Endothelial cell of umbilical vein (primary cell): ENCODE data around the gene MUC3A. TPM values are rescaled to one million over a fixed set of nuclear protein-coding genes. Genes with fewer than 3 reads are reported as not detected.
A peak's percentile ranks its signal among the peaks of the same experiment; 100 is the strongest.

ENCODE experiments used
- BruUV-seq: library from RNA; stranded (reverse); fragments of 400-500 nt; replicated peaks from 2 replicates; lab custom pipeline; 2021; lab: Mats Ljungman, UMichigan
- CTCF ChIA-PET: fragments of 300-600, 350-600 bp; sonication (Branson Sonifier 250); formaldehyde crosslinking; loops from one replicate; lab custom pipeline; 2021; ENCODE audit warnings: antibody characterized with exemption, inconsistent platforms; lab: Charles Lee
- POLR2A ChIA-PET: fragments of 300-600, 350-600 bp; sonication (Branson Sonifier 250); formaldehyde crosslinking; loops from one replicate; lab custom pipeline; 2021; ENCODE audit warnings: antibody characterized with exemption, inconsistent platforms; lab: Charles Lee
- DNase-seq: peaks from one replicate; pipeline ENCODE4 v3.0.0-alpha.2; 2011; ENCODE audit warnings: low read depth, low spot score
- FAIRE-seq: peaks from 2 replicates; lab custom pipeline; 2011; peaks lifted over from hg19 to GRCh38; lab: Jason Lieb, UNC
- H2AFZ ChIP-seq: 2 replicates; pipeline ENCODE4 v1.6.0; 2012; ENCODE audit warnings: low read depth, low read length, control low read depth, inconsistent platforms
- H3K27ac ChIP-seq: 2 replicates; pipeline ENCODE4 v1.5.1; 2011; ENCODE audit warnings: low read depth, mild to moderate bottlenecking, control low read depth, low read length, moderate library complexity; ENCODE audit not compliant: insufficient read depth
- H3K27me3 ChIP-seq, 2 experiments: 2 replicates each; pipeline versions ENCODE4 v1.6.0 to v1.6.1; 2011; ENCODE audit warnings: low read length in 2 of 2, mixed read lengths in 1 of 2; ENCODE audit not compliant: control insufficient read depth in 2 of 2, insufficient read depth in 2 of 2
- H3K36me3 ChIP-seq, 2 experiments: 2 replicates in 1 of 2; 3 replicates in 1 of 2; pipeline ENCODE4 v1.5.1; 2011; ENCODE audit warnings: low read length in 2 of 2, mild to moderate bottlenecking in 1 of 2, moderate library complexity in 1 of 2; ENCODE audit not compliant: control insufficient read depth in 2 of 2, insufficient read depth in 2 of 2; ENCODE audit errors: extremely low read depth in 1 of 2
- H3K4me1 ChIP-seq: 3 replicates; pipeline ENCODE4 v1.5.1; 2011; ENCODE audit warnings: mild to moderate bottlenecking, low read length; ENCODE audit not compliant: control insufficient read depth, insufficient read depth; ENCODE audit errors: extremely low read depth
- H3K4me2 ChIP-seq: 2 replicates; pipeline ENCODE4 v1.6.1; 2011; ENCODE audit warnings: low read length, control low read depth, mixed read lengths; ENCODE audit not compliant: insufficient read depth
- H3K4me3 ChIP-seq, 3 experiments: fragments of 200-600 bp in 1 of 3; sonication (generic), shearing (Covaris generic) in 1 of 3; replicated peaks in 1 of 3; 2 replicates each; pipeline ENCODE4 v1.5.1; 2011 to 2016; ENCODE audit warnings: control low read depth in 3 of 3, low read length in 3 of 3, mild to moderate bottlenecking in 2 of 3, inconsistent platforms in 1 of 3, low read depth in 1 of 3, moderate library complexity in 1 of 3; ENCODE audit not compliant: insufficient read depth in 1 of 3
- H3K79me2 ChIP-seq: 2 replicates; pipeline ENCODE4 v1.6.0; 2012; ENCODE audit warnings: low read length, inconsistent platforms; ENCODE audit not compliant: control insufficient read depth, insufficient read depth
- H3K9ac ChIP-seq: replicated peaks from 2 replicates; pipeline ENCODE3; 2011; ENCODE audit warnings: low read length, control low read depth; ENCODE audit not compliant: insufficient read depth; ENCODE audit errors: extremely low read depth
- H3K9me1 ChIP-seq: replicated peaks from 3 replicates; pipeline ENCODE4 v1.6.0; 2011; ENCODE audit warnings: mild to moderate bottlenecking, low read length; ENCODE audit not compliant: control insufficient read depth, insufficient read depth; ENCODE audit errors: extremely low read depth
- H3K9me3 ChIP-seq: replicated peaks from 2 replicates; pipeline ENCODE4 v1.5.1; 2012; ENCODE audit warnings: low read length, inconsistent platforms; ENCODE audit not compliant: control insufficient read depth, insufficient read depth
- H4K20me1 ChIP-seq: replicated peaks from 2 replicates; pipeline ENCODE3; 2011; ENCODE audit warnings: mild to moderate bottlenecking, low read length; ENCODE audit not compliant: control insufficient read depth, insufficient read depth; ENCODE audit errors: extremely low read depth
- CTCF ChIP-seq, 2 donors: IDR thresholded peaks; 1 replicate in 1 of 2; 2 replicates in 1 of 2; pipeline ENCODE4 v1.5.1; 2011; ENCODE audit warnings: low read length in 2 of 2, mild to moderate bottlenecking in 2 of 2, moderate library complexity in 2 of 2, control low read depth in 1 of 2, inconsistent platforms in 1 of 2, low read depth in 1 of 2; ENCODE audit not compliant: insufficient read depth in 1 of 2; ENCODE audit errors: extremely low read depth in 1 of 2
- EZH2 ChIP-seq: IDR thresholded peaks from 2 replicates; pipeline ENCODE4 v1.6.1; 2012; ENCODE audit warnings: borderline replicate concordance, low read depth, mild to moderate bottlenecking, moderate library complexity, low read length, inconsistent platforms; ENCODE audit not compliant: severe bottlenecking
- FOS ChIP-seq: IDR thresholded peaks from 2 replicates; pipeline ENCODE4 v1.6.1; 2011; ENCODE audit warnings: mild to moderate bottlenecking, low read length, moderate library complexity, borderline replicate concordance; ENCODE audit not compliant: insufficient read depth
- GATA2 ChIP-seq: IDR thresholded peaks from 2 replicates; pipeline ENCODE4 v1.7.0; 2011; ENCODE audit warnings: low read depth, mild to moderate bottlenecking, moderate library complexity, mixed read lengths, low read length; ENCODE audit not compliant: insufficient read length, insufficient read depth
- JUN ChIP-seq: IDR thresholded peaks from 2 replicates; pipeline ENCODE4 v1.6.1; 2011; ENCODE audit warnings: borderline replicate concordance, low read depth; ENCODE audit not compliant: insufficient read length, insufficient read depth
- MAX ChIP-seq: IDR thresholded peaks from 2 replicates; pipeline ENCODE4 v1.6.1; 2011; ENCODE audit not compliant: insufficient read depth, insufficient read length
- MYC ChIP-seq: IDR thresholded peaks from one replicate; pipeline ENCODE4 v1.6.1; 2011; ENCODE audit warnings: mild to moderate bottlenecking, low read depth, low read length
- POLR2A ChIP-seq: IDR thresholded peaks from 2 replicates; pipeline ENCODE4 v1.6.1; 2012; ENCODE audit warnings: low read depth, mild to moderate bottlenecking, control low read depth, low read length
- POLR2AphosphoS5 ChIP-seq: IDR thresholded peaks from 2 replicates; pipeline ENCODE4 v1.6.1; 2012; ENCODE audit warnings: low read depth, mild to moderate bottlenecking, control low read depth, low read length, moderate library complexity; ENCODE audit not compliant: insufficient read depth
- dilution Hi-C: fragments of 300-500 bp; cut with MboI; formaldehyde crosslinking; loops from one replicate; pipeline ENCODE4 v1.15.0; 2019; ENCODE audit warnings: low sequenced_read_pairs; ENCODE audit not compliant: extremely low pct_ligation_motif_present
- intact Hi-C: fragments of 100-400 bp; cut with micrococcal nuclease; formaldehyde crosslinking; loops from one replicate; pipeline ENCODE4 v1.10.0; 2022
- polyA plus RNA-seq, 4 experiments: library from polyadenylated mRNA; depleted of rRNA in 3 of 4; stranded (reverse) in 3 of 4; unstranded in 1 of 4; fragments of >200 nt; gene quantifications; 2 replicates each; pipeline versions ENCODE4 v1.2.1 to v1.2.3, GENCODE V29; 2011 to 2012; ENCODE audit warnings: missing spikeins in 1 of 4
- total RNA-seq: library from RNA; stranded (reverse); gene quantifications from 2 replicates; pipeline ENCODE4 v1.2.3, GENCODE V29; 2021

MUC3A gene
- total and polyA plus RNA-seq, 2 donors (not counting 3 experiments of a cell fraction or from before 2014, with no cell fraction given) = not detected

GRCh38 chr7:100966542-100967291 lies 17.4 kb downstream of the MUC3A start:
- POLR2A ChIA-PET = no interaction called here
- Histone ChIP-seq H3K9me3 (no peaks in the 10 kb centered on the region), H2AFZ (peak overlapping the region; percentile 2), H3K27ac (no peak overlapping the region), H3K36me3 (no peaks in the 10 kb centered on the region), H3K9ac (no peak overlapping the region), H3K4me3 (no peak overlapping the region), H3K4me1 (peaks cover 2% of the 10 kb centered on the region), H3K79me2 (no peaks in the 10 kb centered on the region), H3K4me2 (no peak overlapping the region), H4K20me1 (no peaks in the 10 kb centered on the region), H3K27me3 (peaks cover 22 to 28% of the 10 kb centered on the region in 2 experiments), H3K9me1 (no peaks in the 10 kb centered on the region)
- dilution Hi-C loops (no loop called here), intact Hi-C loops (loop anchor here (1.0 to 10.0 kb wide), 4 partner anchors 48 to 111 kb away; no protein-coding TSS in a partner anchor)
- TF ChIP-seq POLR2A (no peak), EZH2 (peak; percentile 56), CTCF (IDR thresholded peaks at IDR 0.05; ENCODE audit: extremely low read depth in 1 of 2, insufficient read depth in 1 of 2, low read depth in 1 of 2, low read length in 2 of 2) (peak in 1 of 2 donors; percentile 2)
- FAIRE-seq (peak; percentile 53), DNase-seq (no peak)
- no TSS peak for BruUV-seq
- CTCF ChIA-PET = interaction anchor here (0.7 to 1.3 kb wide), 6 partner anchors 8 to 106 kb away, joined by 4 to 20 read pairs (median 6); no protein-coding TSS in a partner anchor

GRCh38 chr7:100967292-100967863 lies 18.0 kb downstream of the MUC3A start:
- H3K36me3 ChIP-seq = no peaks in the 10 kb centered on the region
- FAIRE-seq = no peak
- TF ChIP-seq MAX = no peak
- TF ChIP-seq EZH2 = no peak
- TF ChIP-seq GATA2 = no peak
- TF ChIP-seq POLR2AphosphoS5 = no peak
- no peak for TF ChIP-seq CTCF (IDR thresholded peaks at IDR 0.05; ENCODE audit: extremely low read depth in 1 of 2, insufficient read depth in 1 of 2, low read depth in 1 of 2, low read length in 2 of 2)
- no peak for TF ChIP-seq JUN
- no peak for TF ChIP-seq MYC
- TF ChIP-seq FOS = no peak
- TF ChIP-seq POLR2A = no peak
- H3K27ac ChIP-seq = no peak overlapping the region
- H3K79me2 ChIP-seq = no peaks in the 10 kb centered on the region
- no peaks in the 10 kb centered on the region for H3K9me1 ChIP-seq
- no peak overlapping the region for H3K9ac ChIP-seq
- H4K20me1 ChIP-seq = no peaks in the 10 kb centered on the region
- no peaks in the 10 kb centered on the region for H3K9me3 ChIP-seq
- DNase-seq = no peak
- peaks cover 2% of the 10 kb centered on the region for H3K4me1 ChIP-seq
- intact Hi-C loops = loop anchor here (5.0 to 10.0 kb wide), 2 partner anchors 47 to 75 kb away; no protein-coding TSS in a partner anchor
- no peak overlapping the region for H3K4me2 ChIP-seq
- BruUV-seq = no TSS peak
- H3K4me3 ChIP-seq = no peak overlapping the region
- ChIA-PET POLR2A (no interaction called here), CTCF (no interaction called here)
- H3K27me3 ChIP-seq = peaks cover 22 to 28% of the 10 kb centered on the region in 2 experiments
- dilution Hi-C loops = no loop called here
- no peak overlapping the region for H2AFZ ChIP-seq
